GM12878 (cell line): Measurements from ENCODE around the gene TTC31. TPM values are rescaled to one million over a fixed set of nuclear protein-coding genes. Genes with fewer than 3 reads are reported as not detected.

Experiments used
- ATAC-seq: fragments of 200-7000 bp; cut with Tn5 transposase; 3 replicates; pipeline ENCODE4 v1.9.1; 2020; ENCODE audit warnings: mild to moderate bottlenecking, moderate library complexity
- BruUV-seq: library from RNA; stranded (reverse); fragments of 400-500 nt; replicated peaks from 2 replicates; lab custom pipeline; 2021; lab: Mats Ljungman, UMichigan
- CTCF ChIA-PET: fragments of 300-600 bp; sonication (Branson Sonifier 250); formaldehyde crosslinking; extraction: SDS; loops from one replicate; lab custom pipeline; 2021; ENCODE audit warnings: inconsistent platforms; lab: Yijun Ruan, JAX
- POLR2A ChIA-PET: fragments of 350-600 bp; formaldehyde crosslinking; extraction: SDS; loops from one replicate; lab custom pipeline; 2021; ENCODE audit warnings: inconsistent platforms; lab: Charles Lee
- RAD21 ChIA-PET: fragments of 300-600 bp; sonication (Branson Sonifier 250); formaldehyde crosslinking; loops from one replicate; lab custom pipeline; 2023; ENCODE audit warnings: antibody characterized with exemption; ENCODE audit not compliant: unreplicated experiment; lab: Charles Lee
- SMC1A ChIA-PET: fragments of 300-600 bp; sonication (Branson Sonifier 250); formaldehyde crosslinking; loops from one replicate; lab custom pipeline; 2023; ENCODE audit not compliant: unreplicated experiment, uncharacterized antibody; lab: Charles Lee
- DNase-seq: peaks from one replicate; pipeline ENCODE4 v3.0.0-alpha.2; 2011; ENCODE audit warnings: low read depth, low spot score
- FAIRE-seq: peaks from 3 replicates; lab custom pipeline; 2011; peaks lifted over from hg19 to GRCh38; lab: Jason Lieb, UNC
- H2AFZ ChIP-seq: 2 replicates; pipeline ENCODE4 v1.6.0; 2011; ENCODE audit warnings: low read depth, low read length, control low read depth; ENCODE audit not compliant: control insufficient read depth
- H3K27ac ChIP-seq: 2 replicates; pipeline ENCODE4 v1.5.1; 2011; ENCODE audit warnings: control low read depth; ENCODE audit not compliant: control insufficient read depth, insufficient read depth
- H3K27me3 ChIP-seq, 2 experiments: replicated peaks in 1 of 2; 2 replicates each; pipeline versions ENCODE4 v1.6.0 to v1.6.1; 2011; ENCODE audit warnings: low read length in 1 of 2; ENCODE audit not compliant: control insufficient read depth in 2 of 2, insufficient read depth in 2 of 2
- H3K36me3 ChIP-seq, 2 experiments: 2 replicates each; pipeline ENCODE4 v1.5.1; 2011; ENCODE audit warnings: low read length in 1 of 2; ENCODE audit not compliant: control insufficient read depth in 2 of 2, insufficient read depth in 2 of 2
- H3K4me1 ChIP-seq: 2 replicates; pipeline ENCODE4 v1.6.1; 2011; ENCODE audit warnings: mild to moderate bottlenecking, low read length, moderate library complexity, mixed read lengths; ENCODE audit not compliant: control insufficient read depth, insufficient read depth
- H3K4me2 ChIP-seq: 2 replicates; pipeline ENCODE4 v1.6.0; 2011; ENCODE audit warnings: control low read depth; ENCODE audit not compliant: control insufficient read depth, insufficient read depth
- H3K4me3 ChIP-seq: fragments of 200-600 bp; sonication (generic); 2 replicates; pipeline ENCODE4 v1.5.1; 2016
- H3K79me2 ChIP-seq: 2 replicates; pipeline ENCODE4 v1.6.0; 2011; ENCODE audit warnings: low read length; ENCODE audit not compliant: control insufficient read depth, insufficient read depth
- H3K9ac ChIP-seq: 2 replicates; pipeline ENCODE4 v1.8.0; 2011; ENCODE audit warnings: low read length, control low read depth, mixed read lengths; ENCODE audit not compliant: control insufficient read depth, insufficient read depth
- H3K9me3 ChIP-seq: replicated peaks from 3 replicates; pipeline ENCODE4 v1.5.1; 2011; ENCODE audit warnings: mild to moderate bottlenecking, low read length; ENCODE audit not compliant: control insufficient read depth, insufficient read depth
- H4K20me1 ChIP-seq: 2 replicates; pipeline ENCODE4 v1.6.0; 2011; ENCODE audit not compliant: control insufficient read depth, insufficient read depth
- CEBPZ ChIP-seq: fragments of 150-350 bp; IDR thresholded peaks from 2 replicates; pipeline ENCODE4 v1.6.1; 2016; ENCODE audit warnings: low read depth, low read length
- CHD2 ChIP-seq: IDR thresholded peaks from 2 replicates; pipeline ENCODE4 v1.6.1; 2011; ENCODE audit warnings: low read depth, low read length, improper control_type of control experiment, borderline replicate concordance
- DPF2 ChIP-seq: fragments of 450-650 bp; IDR thresholded peaks from 2 replicates; pipeline ENCODE4 v1.6.1; 2017; ENCODE audit warnings: mild to moderate bottlenecking
- SMAD1 ChIP-seq: fragments of 450-650 bp; IDR thresholded peaks from 2 replicates; pipeline ENCODE4 v1.6.1; 2018; ENCODE audit warnings: mild to moderate bottlenecking, low read depth; ENCODE audit not compliant: partially characterized antibody
- SUZ12 ChIP-seq: fragments of 200-600 bp; sonication (generic); IDR thresholded peaks from one replicate; pipeline ENCODE4 v1.6.1; 2018; ENCODE audit warnings: antibody characterized with exemption, mild to moderate bottlenecking; ENCODE audit not compliant: unreplicated experiment
- WGBS: methylation state at CpG from one replicate; pipeline ENCODE4 v1.1.6; 2016; ENCODE audit warnings: low lambda C conversion rate; ENCODE audit not compliant: insufficient replicate concordance, insufficient coverage; ENCODE audit errors: missing lambda C conversion rate; 5-methylcytosine and 5-hydroxymethylcytosine counted together
- in situ Hi-C: fragments of 300-500 bp; cut with MboI; formaldehyde crosslinking; loops from 9 replicates; pipeline ENCODE4 v1.14.3; 2018; ENCODE audit warnings: mixed read lengths
- intact Hi-C: fragments of 100-400 bp; cut with micrococcal nuclease; formaldehyde crosslinking; loops from one replicate; pipeline ENCODE4 v1.14.2; 2022; ENCODE audit not compliant: unreplicated experiment
- polyA plus RNA-seq, 11 experiments: library from polyadenylated mRNA; depleted of rRNA in 4 of 11; unstranded in 6 of 11; stranded (reverse) in 5 of 11; fragments of >200 nt; fragmentation: Nextera tagmentation in 4 of 11; fragmentation: Illumina TruSeq in 1 of 11; extraction: Ambion mirVana in 4 of 11; extraction: Trizol in 1 of 11; gene quantifications; 1 replicate in 1 of 11; 2 replicates in 10 of 11; pipeline versions ENCODE4 v1.2.1 to v1.2.3, GENCODE V29; 2011 to 2016; ENCODE audit warnings: inconsistent platforms in 2 of 11, missing spikeins in 2 of 11, low read depth in 1 of 11
- total RNA-seq, 4 experiments: library from RNA; depleted of rRNA in 3 of 4; stranded (reverse); fragments of >200 nt in 3 of 4; fragmentation: Illumina TruSeq in 1 of 4; extraction: Trizol in 1 of 4; gene quantifications; 2 replicates each; pipeline versions ENCODE4 v1.2.1 to v1.2.3, GENCODE V29; 2013 to 2021
- TF ChIP-seq, protein P1 (sequence below): fragments of 450-650 bp; IDR thresholded peaks from 2 replicates; pipeline ENCODE4 v1.6.1; 2016; ENCODE audit warnings: mild to moderate bottlenecking

The TTC31 gene
- total and polyA plus RNA-seq, 10 of the 15 experiments (the other 5 are each of a cell fraction or from before 2014, with no cell fraction given), result 6.5 to 34.9 (median 25.9) TPM

DNA sequence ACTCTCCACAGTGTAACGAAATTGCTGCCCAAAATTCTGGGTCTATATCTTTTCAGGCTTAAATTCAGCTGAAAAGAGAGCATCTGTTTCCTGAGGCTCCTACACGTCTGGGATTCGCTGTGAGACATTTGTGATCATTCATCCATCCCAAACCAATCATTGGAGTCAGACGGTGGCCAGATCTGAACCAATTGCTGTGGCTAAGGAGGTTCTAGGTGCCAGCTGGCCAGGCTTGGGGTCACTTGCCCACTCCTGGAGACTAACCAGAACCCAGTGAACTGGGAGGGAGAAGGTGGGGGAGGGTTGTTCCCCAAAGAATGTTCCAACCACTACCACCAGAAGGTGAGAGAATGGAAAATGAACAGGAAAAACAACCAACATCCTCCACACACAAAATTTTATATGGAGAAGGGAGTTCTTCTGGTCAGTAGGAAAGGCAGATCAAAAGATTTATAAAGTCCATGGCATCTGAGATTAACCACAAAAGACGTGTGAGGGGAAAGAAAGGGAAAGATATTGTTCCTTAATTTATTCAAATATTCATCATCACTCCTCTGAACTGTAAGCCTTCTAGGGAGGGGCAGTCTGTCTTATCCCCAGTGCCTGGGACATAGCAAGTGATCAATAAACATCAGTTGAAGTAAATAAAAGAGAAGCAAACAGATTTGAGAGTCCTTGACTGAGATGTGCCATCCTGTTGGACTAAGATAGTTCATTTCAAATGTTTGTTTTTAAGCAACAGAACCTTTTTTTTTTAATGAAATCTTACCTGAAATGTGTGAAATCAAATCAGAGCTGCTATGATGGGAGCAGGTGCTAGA lies 38.2 kb upstream of the TTC31 start:
- Histone ChIP-seq H3K4me1 (peaks cover 15% of the 10 kb centered on the region), H3K27me3 (peaks cover 0 to 10% of the 10 kb centered on the region in 2 experiments; a peak in 3 of 4 replicates), H2AFZ (no peak overlapping the region), H3K9me3 (no peaks in the 10 kb centered on the region), H3K9ac (no peak overlapping the region), H4K20me1 (no peaks in the 10 kb centered on the region), H3K4me3 (no peak overlapping the region), H3K36me3 (no peaks in the 10 kb centered on the region), H3K27ac (no peak overlapping the region), H3K4me2 (no peak overlapping the region), H3K79me2 (no peaks in the 10 kb centered on the region)
- intact Hi-C loops (no loop called here), in situ Hi-C loops (no loop called here)
- ChIA-PET SMC1A (interaction anchor here (0.7 to 0.8 kb wide), 2 partner anchors 8 to 12 kb away, joined by 3 read pairs; no protein-coding TSS in a partner anchor), RAD21 (interaction anchor here (0.9 to 1.0 kb wide), 2 partner anchors 10 to 53 kb away, joined by 3 to 4 read pairs; partner anchors contain the start of gene INO80B), POLR2A (interaction anchor here (0.6 to 3.1 kb wide), 2 partner anchors 10 to 22 kb away, joined by 3 to 16 read pairs; partner anchors contain the start of gene INO80B), CTCF (interaction anchor here (1.2 to 1.3 kb wide), 2 partner anchors 10 to 24 kb away, joined by 3 to 6 read pairs; partner anchors contain the start of gene INO80B)
- no peak for ATAC-seq
- FAIRE-seq, result no peak
- no peak for DNase-seq
- TF ChIP-seq DPF2 (no peak), CEBPZ (no peak), CHD2 (no peak), SUZ12 (no peak), SMAD1 (no peak)
- TF ChIP-seq, protein P1, sequence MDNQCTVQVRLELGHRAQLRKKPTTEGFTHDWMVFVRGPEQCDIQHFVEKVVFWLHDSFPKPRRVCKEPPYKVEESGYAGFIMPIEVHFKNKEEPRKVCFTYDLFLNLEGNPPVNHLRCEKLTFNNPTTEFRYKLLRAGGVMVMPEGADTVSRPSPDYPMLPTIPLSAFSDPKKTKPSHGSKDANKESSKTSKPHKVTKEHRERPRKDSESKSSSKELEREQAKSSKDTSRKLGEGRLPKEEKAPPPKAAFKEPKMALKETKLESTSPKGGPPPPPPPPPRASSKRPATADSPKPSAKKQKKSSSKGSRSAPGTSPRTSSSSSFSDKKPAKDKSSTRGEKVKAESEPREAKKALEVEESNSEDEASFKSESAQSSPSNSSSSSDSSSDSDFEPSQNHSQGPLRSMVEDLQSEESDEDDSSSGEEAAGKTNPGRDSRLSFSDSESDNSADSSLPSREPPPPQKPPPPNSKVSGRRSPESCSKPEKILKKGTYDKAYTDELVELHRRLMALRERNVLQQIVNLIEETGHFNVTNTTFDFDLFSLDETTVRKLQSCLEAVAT, result no peak
- BruUV-seq, result no TSS peak
- 2% methylated on average over 5 of the region's 5 CpGs for WGBS
